ENCODE results near the gene TRIM44.
"Not testable (repeated sequence)": the region's sequence is repeated elsewhere in the genome, so short reads cannot be mapped to it uniquely, and the experiment has no call there.

TRIM44 gene

GRCh38 chr11:35761899-35762298 is 99.3 kb downstream of the TRIM44 start:
- no peak for DNase-seq

- DNase-seq, result no peak
Measured at GRCh38 chr11:35763301-35763700, 100.7 kb downstream of the TRIM44 start.

- no peak for DNase-seq
Measured at GRCh38 chr11:35763765-35764164, 101.2 kb downstream of the TRIM44 start.

GRCh38 chr11:35764417-35764816 is 101.8 kb downstream of the TRIM44 start:
- no peak for DNase-seq

GRCh38 chr11:35765211-35765610 is 102.6 kb downstream of the TRIM44 start:
- no peak for DNase-seq

GRCh38 chr11:35766651-35767050 is 104.1 kb downstream of the TRIM44 start:
- no peak for DNase-seq

- not testable (repeated sequence) for DNase-seq
Measured at GRCh38 chr11:35770425-35770824, 107.8 kb downstream of the TRIM44 start.

- DNase-seq, result no peak
Measured at GRCh38 chr11:35771722-35772121, 109.1 kb downstream of the TRIM44 start.

GRCh38 chr11:35777241-35777640 is 114.7 kb downstream of the TRIM44 start:
- not testable (repeated sequence) for DNase-seq

GRCh38 chr11:35778943-35779342 is 116.4 kb downstream of the TRIM44 start:
- DNase-seq, result not testable (repeated sequence)

GRCh38 chr11:35779409-35779808 is 116.8 kb downstream of the TRIM44 start:
- DNase-seq, result no peak

GRCh38 chr11:35780951-35781860 is 118.6 kb downstream of the TRIM44 start:
- DNase-seq, result no peak

- no peak for DNase-seq
Measured at GRCh38 chr11:35781861-35782470, 119.4 kb downstream of the TRIM44 start.

- no peak for DNase-seq
Measured at GRCh38 chr11:35783809-35784208, 121.2 kb downstream of the TRIM44 start.

GRCh38 chr11:35784699-35785098 is 122.1 kb downstream of the TRIM44 start:
- no peak for DNase-seq

GRCh38 chr11:35785287-35786167 is 123.0 kb downstream of the TRIM44 start:
- DNase-seq, result no peak

GRCh38 chr11:35786188-35786587 is 123.6 kb downstream of the TRIM44 start:
- no peak for DNase-seq

- no peak for DNase-seq
Measured at GRCh38 chr11:35787013-35787504, 124.5 kb downstream of the TRIM44 start.

- no peak for DNase-seq
Measured at GRCh38 chr11:35787626-35788025, 125.1 kb downstream of the TRIM44 start.

GRCh38 chr11:35791088-35791958 is 128.7 kb downstream of the TRIM44 start:
- no peak for DNase-seq

- DNase-seq, result no peak
Measured at GRCh38 chr11:35792148-35792845, 129.7 kb downstream of the TRIM44 start.

Measured in midbrain (tissue), 1 donor.